ENCODE measurements around the gene FCGR1A. TPM values are rescaled to one million over a fixed set of nuclear protein-coding genes. Genes with fewer than 3 reads are reported as not detected.
"Not testable (repeated sequence)": the region's sequence is repeated elsewhere in the genome, so short reads cannot be mapped to it uniquely, and the experiment has no call there.

Gene FCGR1A
- total RNA-seq, 4 donors from 2014 or later, result 0.39 to 21.4 (median 8.6) TPM; not detected in 1

DNA sequence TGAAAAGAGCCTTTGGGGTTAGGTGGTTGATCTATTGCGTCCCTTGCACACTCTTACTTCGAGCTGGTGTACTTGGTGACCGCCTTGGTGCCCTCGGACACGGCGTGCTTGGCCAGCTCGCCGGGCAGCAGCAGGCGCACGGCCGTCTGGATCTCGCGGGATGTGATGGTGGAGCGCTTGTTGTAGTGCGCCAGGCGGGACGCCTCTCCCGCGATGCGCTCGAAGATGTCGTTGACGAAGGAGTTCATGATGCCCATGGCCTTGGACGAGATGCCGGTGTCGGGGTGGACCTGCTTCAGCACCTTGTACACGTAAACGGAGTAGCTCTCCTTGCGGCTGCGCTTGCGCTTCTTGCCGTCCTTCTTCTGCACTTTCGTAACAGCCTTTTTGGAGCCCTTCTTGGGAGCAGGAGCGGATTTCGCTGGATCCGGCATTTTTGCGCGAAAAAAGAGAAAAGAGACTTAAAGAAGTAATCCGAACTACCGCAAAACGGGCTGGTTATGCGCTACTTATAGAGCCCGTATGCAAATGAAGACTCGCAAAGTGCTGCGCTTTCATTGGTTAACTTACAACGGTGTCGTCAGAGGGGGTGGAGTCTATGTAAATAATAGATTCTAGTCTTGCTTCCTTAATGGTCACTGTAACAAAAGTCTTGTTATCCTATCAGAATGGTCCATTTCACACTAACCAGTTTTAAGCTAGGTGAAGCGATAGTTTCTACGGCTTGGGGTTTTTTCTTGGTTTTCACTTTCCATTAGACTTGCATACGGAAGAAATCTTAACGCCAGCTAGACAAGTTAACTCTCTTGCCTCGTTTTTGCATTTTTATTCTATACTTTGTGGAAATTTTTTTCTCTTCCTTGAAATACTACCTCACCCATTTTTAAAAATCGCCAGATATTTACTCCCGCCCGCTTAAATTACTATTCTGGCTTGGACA is 29.7 kb downstream of the FCGR1A start:
- H3K36me3 ChIP-seq, H3K9me3 ChIP-seq, H3K27me3 ChIP-seq: not testable (repeated sequence)
- ATAC-seq, result peak; percentile 96
- WGBS, 2 donors (ENCODE audit: low coverage in 1 of 2), result 0 to 1% methylated on average over 20 to 22 of the region's 55 CpGs
- Histone ChIP-seq H3K27ac (peak overlapping the region; percentile 90 to 100 (median 92)), H3K4me1 (peaks cover 0 to 11% (median 0%) of the 10 kb centered on the region in 3 donors), H3K4me3 (peak overlapping the region; percentile 58 to 98)
- TF ChIP-seq POLR2A (IDR thresholded peaks at IDR 0.05), result peak; percentile 88 to 92
- TF ChIP-seq POLR2AphosphoS5 (IDR thresholded peaks at IDR 0.05), result peak; percentile 93

DNA sequence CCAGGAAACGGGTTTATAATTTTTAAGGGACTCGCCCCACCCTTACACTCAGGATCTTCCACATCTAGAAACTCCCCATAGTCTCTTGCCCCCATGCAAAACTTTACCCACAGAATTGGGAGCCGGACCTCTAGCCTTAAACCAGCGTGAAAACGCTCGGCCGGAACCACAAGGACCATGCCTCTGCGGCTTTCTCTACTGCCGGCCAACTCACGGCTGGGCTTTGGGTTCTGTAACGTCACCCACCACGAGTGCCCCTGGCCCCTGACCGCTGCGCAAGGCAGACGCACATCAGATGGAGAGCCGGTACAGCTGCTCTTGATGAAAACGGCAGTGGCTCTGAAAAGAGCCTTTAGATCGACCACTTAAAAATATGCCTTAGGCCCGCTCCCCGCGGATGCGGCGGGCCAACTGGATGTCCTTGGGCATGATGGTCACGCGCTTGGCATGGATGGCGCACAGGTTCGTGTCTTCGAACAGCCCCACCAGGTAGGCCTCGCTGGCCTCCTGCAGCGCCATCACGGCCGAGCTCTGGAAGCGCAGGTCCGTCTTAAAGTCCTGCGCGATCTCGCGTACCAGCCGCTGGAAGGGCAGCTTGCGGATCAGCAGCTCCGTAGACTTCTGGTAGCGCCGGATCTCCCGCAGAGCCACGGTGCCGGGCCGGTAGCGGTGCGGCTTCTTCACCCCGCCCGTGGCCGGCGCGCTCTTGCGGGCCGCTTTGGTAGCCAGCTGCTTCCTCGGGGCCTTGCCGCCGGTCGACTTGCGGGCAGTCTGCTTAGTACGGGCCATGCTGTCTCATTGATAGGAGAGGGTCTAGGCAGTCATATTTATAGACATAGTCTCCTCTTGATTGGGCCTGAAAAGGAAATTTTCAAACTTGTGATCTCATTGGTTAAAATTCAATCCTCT is 30.7 kb downstream of the FCGR1A start:
- peak overlapping the region; percentile 58 to 98 for H3K4me3 ChIP-seq
- not testable (repeated sequence) for H3K36me3 ChIP-seq, H3K27me3 ChIP-seq, H3K9me3 ChIP-seq
- TF ChIP-seq POLR2AphosphoS5 (IDR thresholded peaks at IDR 0.05) (peak; percentile 95), POLR2A (IDR thresholded peaks at IDR 0.05) (peak; percentile 85 to 92)
- TF ChIP-seq, protein P1, sequence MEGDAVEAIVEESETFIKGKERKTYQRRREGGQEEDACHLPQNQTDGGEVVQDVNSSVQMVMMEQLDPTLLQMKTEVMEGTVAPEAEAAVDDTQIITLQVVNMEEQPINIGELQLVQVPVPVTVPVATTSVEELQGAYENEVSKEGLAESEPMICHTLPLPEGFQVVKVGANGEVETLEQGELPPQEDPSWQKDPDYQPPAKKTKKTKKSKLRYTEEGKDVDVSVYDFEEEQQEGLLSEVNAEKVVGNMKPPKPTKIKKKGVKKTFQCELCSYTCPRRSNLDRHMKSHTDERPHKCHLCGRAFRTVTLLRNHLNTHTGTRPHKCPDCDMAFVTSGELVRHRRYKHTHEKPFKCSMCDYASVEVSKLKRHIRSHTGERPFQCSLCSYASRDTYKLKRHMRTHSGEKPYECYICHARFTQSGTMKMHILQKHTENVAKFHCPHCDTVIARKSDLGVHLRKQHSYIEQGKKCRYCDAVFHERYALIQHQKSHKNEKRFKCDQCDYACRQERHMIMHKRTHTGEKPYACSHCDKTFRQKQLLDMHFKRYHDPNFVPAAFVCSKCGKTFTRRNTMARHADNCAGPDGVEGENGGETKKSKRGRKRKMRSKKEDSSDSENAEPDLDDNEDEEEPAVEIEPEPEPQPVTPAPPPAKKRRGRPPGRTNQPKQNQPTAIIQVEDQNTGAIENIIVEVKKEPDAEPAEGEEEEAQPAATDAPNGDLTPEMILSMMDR (IDR thresholded peaks at IDR 0.05), result peak in 2 of 4 experiments; percentile 7 to 10
- H3K4me1 ChIP-seq, result peaks cover 0 to 11% (median 0%) of the 10 kb centered on the region in 3 donors
- peak overlapping the region; percentile 90 to 100 (median 92) for H3K27ac ChIP-seq
- ATAC-seq, result peak; percentile 53
- WGBS, 2 donors (ENCODE audit: low coverage in 1 of 2), result 3% methylated on average over 6 of the region's 62 CpGs; no CpG with 5 or more reads in 1 of the 2 donors

DNA sequence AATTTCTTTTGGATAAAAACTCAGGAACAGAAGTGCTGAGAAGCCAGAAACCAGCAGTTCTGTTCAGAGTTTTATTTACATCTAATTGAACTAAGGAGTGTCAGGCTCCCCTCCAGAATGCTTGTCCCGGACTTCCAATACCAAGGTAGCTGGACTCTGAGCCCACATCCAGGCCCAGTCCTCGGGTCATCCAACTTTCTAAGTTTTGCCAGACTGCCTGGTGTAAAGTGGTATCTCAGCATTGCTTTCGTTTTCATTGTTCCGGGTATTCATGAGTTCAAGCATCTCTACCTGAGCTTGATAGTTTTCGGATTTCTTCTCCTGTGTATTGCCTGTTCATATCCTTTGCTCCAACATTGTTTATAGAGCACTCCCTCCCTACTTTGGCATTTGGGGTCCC is 37.9 kb downstream of the FCGR1A start:
- not testable (repeated sequence) for H3K36me3 ChIP-seq, H3K9me3 ChIP-seq, H3K27ac ChIP-seq, ATAC-seq, H3K27me3 ChIP-seq, H3K4me1 ChIP-seq, H3K4me3 ChIP-seq
- WGBS, 2 donors (ENCODE audit: low coverage in 1 of 2), result 80% methylated on average over 1 of the region's 5 CpGs; no CpG with 5 or more reads in 1 of the 2 donors

DNA sequence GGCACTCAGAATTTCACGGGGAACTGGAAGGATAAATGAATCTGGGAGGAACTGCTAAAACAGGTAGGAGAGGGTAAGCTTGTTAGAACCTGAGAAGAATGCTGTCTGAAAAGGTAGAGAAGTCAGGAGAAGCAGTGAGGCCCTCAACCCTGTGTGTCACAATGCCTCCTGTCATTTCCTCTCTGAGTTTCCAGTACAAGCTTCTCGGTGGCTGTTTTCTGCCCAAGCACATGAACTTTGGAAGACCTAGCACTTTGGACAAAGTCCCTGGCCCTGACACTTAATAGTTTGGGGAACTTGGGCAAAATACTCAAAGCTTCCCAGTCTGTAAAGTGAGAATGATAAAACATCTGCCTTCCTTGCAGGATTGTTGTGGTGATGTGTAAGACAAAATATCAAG is 44.1 kb downstream of the FCGR1A start:
- not testable (repeated sequence) for H3K36me3 ChIP-seq, H3K4me1 ChIP-seq, H3K9me3 ChIP-seq, ATAC-seq, H3K27ac ChIP-seq, H3K27me3 ChIP-seq, H3K4me3 ChIP-seq
- WGBS, 2 donors (ENCODE audit: low coverage in 1 of 2), result no CpG with 5 or more reads among the region's 2 CpGs

DNA sequence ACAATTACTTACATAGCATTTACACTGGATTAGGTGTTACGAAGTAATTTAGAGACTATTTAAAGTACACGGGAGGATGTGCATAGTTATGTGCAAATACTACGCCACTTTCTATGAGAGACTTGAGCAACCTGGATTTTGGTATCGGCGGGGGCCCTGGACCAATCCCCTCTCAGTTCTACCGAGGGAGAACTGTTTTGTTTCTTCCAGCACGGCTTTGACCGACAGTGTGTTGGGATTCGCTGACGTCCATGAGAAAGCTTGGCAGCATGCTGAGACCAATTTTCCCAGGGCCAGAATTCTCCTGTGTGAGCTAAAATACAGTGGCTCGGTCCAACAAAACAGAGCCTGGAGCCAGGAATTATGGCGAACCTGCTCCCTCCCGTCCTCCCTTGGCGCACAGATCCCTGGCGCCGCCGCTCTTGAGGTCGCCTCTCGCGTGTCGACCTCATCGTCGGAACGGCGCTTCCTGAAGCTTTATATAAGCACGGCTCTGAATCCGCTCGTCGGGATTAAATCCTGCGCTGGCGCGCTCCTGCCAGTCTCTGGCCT is 49.3 kb downstream of the FCGR1A start:
- H3K4me1 ChIP-seq, H3K9me3 ChIP-seq, H3K36me3 ChIP-seq, H3K27me3 ChIP-seq, H3K4me3 ChIP-seq, H3K27ac ChIP-seq: not testable (repeated sequence)
- peak; percentile 54 for ATAC-seq
- WGBS, 2 donors (ENCODE audit: low coverage in 1 of 2), result no CpG with 5 or more reads among the region's 32 CpGs

DNA sequence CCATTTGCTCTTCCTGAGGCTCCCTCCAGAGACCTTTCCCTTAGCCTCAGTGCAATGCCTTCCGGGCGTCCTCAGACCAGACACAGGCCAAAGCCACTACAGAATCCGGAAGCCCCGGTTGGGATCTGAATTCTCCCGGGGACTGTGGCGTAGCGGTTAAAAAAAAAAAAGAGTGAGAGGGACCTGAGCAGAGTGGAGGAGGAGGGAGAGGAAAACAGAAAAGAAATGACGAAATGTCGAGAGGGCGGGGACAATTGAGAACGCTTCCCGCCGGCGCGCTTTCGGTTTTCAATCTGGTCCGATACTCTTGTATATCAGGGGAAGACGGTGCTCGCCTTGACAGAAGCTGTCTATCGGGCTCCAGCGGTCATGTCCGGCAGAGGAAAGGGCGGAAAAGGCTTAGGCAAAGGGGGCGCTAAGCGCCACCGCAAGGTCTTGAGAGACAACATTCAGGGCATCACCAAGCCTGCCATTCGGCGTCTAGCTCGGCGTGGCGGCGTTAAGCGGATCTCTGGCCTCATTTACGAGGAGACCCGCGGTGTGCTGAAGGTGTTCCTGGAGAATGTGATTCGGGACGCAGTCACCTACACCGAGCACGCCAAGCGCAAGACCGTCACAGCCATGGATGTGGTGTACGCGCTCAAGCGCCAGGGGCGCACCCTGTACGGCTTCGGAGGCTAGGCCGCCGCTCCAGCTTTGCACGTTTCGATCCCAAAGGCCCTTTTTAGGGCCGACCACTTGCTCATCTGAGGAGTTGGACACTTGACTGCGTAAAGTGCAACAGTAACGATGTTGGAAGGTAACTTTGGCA is 50.0 kb downstream of the FCGR1A start:
- not testable (repeated sequence) for H3K27me3 ChIP-seq, H3K9me3 ChIP-seq, H3K4me1 ChIP-seq, H3K27ac ChIP-seq, H3K36me3 ChIP-seq, H3K4me3 ChIP-seq
- ATAC-seq, result peak; percentile 87
- no CpG with 5 or more reads among the region's 55 CpGs for WGBS, 2 donors (ENCODE audit: low coverage in 1 of 2)

DNA sequence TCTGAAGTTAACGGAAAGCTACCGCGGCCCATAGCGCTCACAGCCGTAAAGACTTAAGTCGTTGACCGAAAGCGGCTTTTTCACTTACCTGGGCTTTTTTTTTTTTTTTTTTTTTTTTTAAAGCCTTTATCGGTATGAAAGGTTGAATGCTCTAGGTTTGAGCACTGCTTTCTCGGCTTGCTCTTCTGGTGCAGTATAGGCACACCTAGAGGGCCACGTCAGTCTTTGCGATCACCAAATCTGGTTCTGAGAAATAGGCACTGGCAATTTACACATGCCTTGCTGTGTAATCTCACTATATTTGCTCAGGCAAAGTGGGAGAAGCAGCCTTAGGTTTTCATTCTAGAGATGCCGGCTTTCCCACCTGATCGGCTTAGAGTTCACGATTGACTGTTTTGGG is 50.6 kb downstream of the FCGR1A start:
- H3K9me3 ChIP-seq, H3K27ac ChIP-seq, H3K4me3 ChIP-seq, H3K4me1 ChIP-seq, H3K36me3 ChIP-seq, H3K27me3 ChIP-seq, ATAC-seq: not testable (repeated sequence)
- WGBS, 2 donors (ENCODE audit: low coverage in 1 of 2), result no CpG with 5 or more reads among the region's 15 CpGs

DNA sequence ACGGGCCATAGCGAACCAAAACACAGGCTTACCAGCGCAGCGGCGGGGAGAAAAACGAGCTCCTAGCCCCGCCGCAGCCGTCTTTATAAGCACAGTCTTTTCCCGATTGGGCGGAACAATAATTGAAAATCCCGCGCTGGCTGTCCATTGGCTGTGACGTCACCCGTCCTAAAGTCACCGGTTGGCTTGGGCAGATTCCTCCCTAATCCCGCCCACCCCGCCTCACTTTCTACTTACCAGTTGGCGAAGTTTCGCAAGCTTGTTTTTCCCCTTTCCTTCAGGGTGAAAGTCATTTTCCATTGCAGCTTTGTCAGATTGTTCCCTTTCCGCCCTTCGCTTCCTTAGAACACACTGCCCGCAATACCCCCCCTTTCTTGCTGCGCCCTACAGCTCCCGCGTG is 58.7 kb downstream of the FCGR1A start:
- not testable (repeated sequence) for H3K27ac ChIP-seq, H3K27me3 ChIP-seq, H3K4me3 ChIP-seq, H3K9me3 ChIP-seq, H3K36me3 ChIP-seq
- peak; percentile 74 for ATAC-seq
- no CpG with 5 or more reads among the region's 26 CpGs for WGBS, 2 donors (ENCODE audit: low coverage in 1 of 2)
- H3K4me1 ChIP-seq, result peaks cover 0 to 28% (median 8%) of the 10 kb centered on the region in 3 donors
